ENCODE data around the gene VWA8.
"Not testable (repeated sequence)": the region's sequence is repeated elsewhere in the genome, so short reads cannot be mapped to it uniquely, and the experiment has no call there.

The VWA8 gene

DNA sequence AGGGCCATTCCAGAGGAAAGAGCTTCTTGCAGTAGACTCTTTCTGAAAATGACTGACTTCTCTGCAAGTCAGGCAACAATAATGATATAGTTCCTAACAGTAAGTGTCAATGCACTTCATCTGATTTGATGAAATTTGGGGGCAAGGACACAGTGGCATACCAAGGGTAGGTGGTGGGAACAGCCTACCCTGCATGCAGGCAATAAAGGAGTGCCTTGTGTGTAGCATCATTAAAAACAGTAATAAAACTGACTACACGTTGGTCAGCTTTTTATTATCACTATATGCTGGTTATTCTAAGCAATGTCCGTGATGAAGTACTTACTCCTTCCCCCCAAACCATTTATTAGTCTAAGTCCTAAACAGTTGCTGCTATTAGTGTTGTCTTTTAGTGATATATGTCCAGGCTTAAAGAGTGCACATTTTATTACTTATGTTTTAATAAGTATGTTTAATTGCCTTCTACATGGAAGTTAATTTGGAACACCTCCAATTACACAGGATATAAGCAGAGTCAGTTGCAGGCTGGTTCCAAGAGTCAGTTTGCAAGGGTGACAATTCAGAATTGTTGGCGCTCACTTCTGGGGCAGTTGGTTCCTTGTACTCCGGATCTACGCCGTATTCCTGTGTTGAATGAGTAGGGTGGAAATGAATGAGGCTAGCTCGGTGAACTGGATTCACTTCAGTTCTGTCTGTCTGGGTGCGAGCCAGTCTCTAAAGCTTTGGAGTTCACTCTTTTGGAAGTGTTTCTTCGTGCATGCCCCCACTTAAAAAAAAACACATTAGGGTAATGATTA lies 419.6 kb downstream of the VWA8 start:
- no peak for DNase-seq (ENCODE audit: low read depth in 2 of 2)
- H3K4me3 ChIP-seq (replicated peaks in 1 of 2; ENCODE audit: low read depth in 2 of 2, low read length in 2 of 2): no peak overlapping the region
- TF ChIP-seq, protein P1, sequence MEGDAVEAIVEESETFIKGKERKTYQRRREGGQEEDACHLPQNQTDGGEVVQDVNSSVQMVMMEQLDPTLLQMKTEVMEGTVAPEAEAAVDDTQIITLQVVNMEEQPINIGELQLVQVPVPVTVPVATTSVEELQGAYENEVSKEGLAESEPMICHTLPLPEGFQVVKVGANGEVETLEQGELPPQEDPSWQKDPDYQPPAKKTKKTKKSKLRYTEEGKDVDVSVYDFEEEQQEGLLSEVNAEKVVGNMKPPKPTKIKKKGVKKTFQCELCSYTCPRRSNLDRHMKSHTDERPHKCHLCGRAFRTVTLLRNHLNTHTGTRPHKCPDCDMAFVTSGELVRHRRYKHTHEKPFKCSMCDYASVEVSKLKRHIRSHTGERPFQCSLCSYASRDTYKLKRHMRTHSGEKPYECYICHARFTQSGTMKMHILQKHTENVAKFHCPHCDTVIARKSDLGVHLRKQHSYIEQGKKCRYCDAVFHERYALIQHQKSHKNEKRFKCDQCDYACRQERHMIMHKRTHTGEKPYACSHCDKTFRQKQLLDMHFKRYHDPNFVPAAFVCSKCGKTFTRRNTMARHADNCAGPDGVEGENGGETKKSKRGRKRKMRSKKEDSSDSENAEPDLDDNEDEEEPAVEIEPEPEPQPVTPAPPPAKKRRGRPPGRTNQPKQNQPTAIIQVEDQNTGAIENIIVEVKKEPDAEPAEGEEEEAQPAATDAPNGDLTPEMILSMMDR (IDR thresholded peaks at IDR 0.05; ENCODE audit: low read depth, low read length): no peak

- DNase-seq (ENCODE audit: low read depth in 2 of 2); H3K4me3 ChIP-seq (replicated peaks in 1 of 2; ENCODE audit: low read depth in 2 of 2, low read length in 2 of 2): not testable (repeated sequence)
These were observed 420.7 kb downstream of the VWA8 start for GRCh38 chr13:41540240-41540639.

DNA sequence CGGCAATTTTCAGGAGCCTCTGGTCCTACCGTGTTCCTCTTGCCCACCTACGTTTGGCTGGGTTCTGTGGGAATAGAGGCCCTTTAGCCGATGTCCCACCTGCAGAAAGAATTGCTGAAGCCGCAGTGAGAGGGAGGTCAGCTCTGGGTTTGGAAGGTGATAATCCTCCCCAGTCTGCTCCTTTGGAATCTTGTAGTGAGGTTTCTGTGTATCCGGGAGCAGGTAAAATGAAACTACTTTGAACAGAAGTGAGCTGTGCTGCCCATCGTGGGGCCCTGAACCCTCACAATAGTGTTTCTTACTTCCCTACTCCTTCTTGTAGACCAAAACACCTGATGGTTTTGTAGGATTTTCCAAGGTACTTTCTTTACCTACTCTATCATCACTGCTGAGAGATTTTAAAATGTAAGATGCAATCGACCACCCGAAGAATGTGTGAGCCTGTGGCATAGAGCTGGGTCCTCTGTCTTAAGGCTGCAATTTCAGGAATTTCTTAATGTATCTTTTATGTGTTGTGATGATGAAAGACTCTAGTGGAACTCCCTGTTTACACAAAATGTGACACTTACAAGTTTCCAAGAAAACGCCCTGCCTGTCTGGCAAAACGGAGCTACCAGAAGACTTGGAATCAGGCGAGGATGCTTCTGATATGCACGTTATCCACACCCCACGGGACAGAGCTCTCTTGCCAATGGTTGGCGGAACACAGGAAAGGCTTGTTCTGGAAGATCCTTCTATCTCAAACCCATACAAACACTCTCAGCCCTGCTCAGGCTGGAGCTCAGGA lies 427.4 kb downstream of the VWA8 start:
- TF ChIP-seq, protein P1 (IDR thresholded peaks at IDR 0.05; ENCODE audit: low read depth, low read length): no peak
- DNase-seq (ENCODE audit: low read depth in 2 of 2): peak; percentile 6 to 10
- H3K4me3 ChIP-seq (replicated peaks in 1 of 2; ENCODE audit: low read depth in 2 of 2, low read length in 2 of 2): no peak overlapping the region

DNA sequence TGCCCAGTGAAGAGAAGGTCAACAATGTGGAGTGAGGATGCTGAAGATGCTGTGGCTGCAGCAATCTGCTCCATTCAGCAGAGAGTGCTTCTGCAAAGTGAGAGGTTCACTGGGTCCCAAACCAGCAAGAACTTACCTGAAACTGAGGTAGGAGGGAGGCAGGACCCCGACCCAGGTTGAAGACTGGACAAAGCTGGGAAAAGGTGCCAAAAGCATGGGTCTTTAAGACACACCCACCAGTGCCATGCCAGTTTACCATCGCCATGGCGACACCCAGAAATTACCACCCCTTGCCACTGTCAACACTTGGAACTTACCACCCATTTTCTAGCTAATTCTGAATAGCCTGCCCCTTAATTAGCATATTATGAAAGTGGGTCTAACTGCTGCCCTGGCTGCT lies 432.9 kb downstream of the VWA8 start:
- TF ChIP-seq, protein P1 (IDR thresholded peaks at IDR 0.05; ENCODE audit: low read depth, low read length): no peak
- DNase-seq (ENCODE audit: low read depth in 2 of 2): no peak
- no peak overlapping the region for H3K4me3 ChIP-seq (replicated peaks in 1 of 2; ENCODE audit: low read depth in 2 of 2, low read length in 2 of 2)

- peak in 1 of 2 donors; percentile 26 for DNase-seq (ENCODE audit: low read depth in 2 of 2)
- TF ChIP-seq, protein P1 (IDR thresholded peaks at IDR 0.05; ENCODE audit: low read depth, low read length): no peak
These were observed 440.0 kb downstream of the VWA8 start for GRCh38 chr13:41520660-41521630.

GRCh38 chr13:41520016-41520659 lies 440.8 kb downstream of the VWA8 start:
- no peak overlapping the region for H3K4me3 ChIP-seq (replicated peaks in 1 of 2; ENCODE audit: low read depth in 2 of 2, low read length in 2 of 2)
- no peak for DNase-seq (ENCODE audit: low read depth in 2 of 2)
- TF ChIP-seq, protein P1 (IDR thresholded peaks at IDR 0.05; ENCODE audit: low read depth, low read length): no peak

More at GRCh38 chr13:41520660-41521630, 440.0 kb downstream of the VWA8 start:
- no peak overlapping the region for H3K4me3 ChIP-seq (replicated peaks in 1 of 2; ENCODE audit: low read depth in 2 of 2, low read length in 2 of 2)
